ENCODE results near the gene MRI1.
A peak's percentile ranks its signal among the peaks of the same experiment; 100 is the strongest.
"Not testable (repeated sequence)": the region's sequence is repeated elsewhere in the genome, so short reads cannot be mapped to it uniquely, and the experiment has no call there.

The MRI1 gene

DNA sequence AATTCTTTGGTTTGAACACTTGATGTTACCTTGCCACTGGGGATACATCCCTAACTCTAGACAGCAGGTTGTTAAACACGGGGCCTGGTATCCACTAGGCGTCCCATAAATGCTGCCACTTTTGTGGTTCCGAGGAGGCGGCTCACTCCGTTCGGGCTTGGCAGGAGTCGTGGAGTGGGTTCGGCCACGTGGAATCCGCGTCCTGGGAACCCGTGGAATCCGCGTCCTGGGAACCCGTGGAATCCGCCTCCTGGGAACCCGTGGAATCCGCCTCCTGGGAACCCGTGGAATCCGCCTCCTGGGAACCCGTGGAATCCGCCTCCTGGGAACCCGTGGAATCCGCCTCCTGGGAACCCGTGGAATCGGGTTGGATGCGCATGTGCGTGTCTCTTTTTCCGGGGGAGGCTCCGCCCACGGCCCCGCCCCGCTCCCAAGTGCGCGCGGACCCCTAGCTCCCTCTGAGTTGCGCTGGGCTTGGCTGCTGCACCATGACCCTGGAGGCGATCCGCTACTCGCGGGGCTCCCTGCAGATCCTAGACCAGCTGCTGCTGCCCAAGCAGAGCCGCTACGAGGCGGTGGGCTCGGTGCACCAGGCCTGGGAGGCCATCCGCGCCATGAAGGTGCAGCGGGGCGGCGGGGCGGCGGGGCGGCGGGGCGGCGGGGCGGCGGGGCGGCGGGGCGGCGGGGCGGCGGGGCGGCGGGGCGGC, at the start of gene MRI1:
Gene MRI1 (plus strand): TSS at position 422 of the 707 bp plus-strand sequence. CDS start 67 bp downstream, at position 489.
- peak; percentile 64 to 71 for DNase-seq

DNA sequence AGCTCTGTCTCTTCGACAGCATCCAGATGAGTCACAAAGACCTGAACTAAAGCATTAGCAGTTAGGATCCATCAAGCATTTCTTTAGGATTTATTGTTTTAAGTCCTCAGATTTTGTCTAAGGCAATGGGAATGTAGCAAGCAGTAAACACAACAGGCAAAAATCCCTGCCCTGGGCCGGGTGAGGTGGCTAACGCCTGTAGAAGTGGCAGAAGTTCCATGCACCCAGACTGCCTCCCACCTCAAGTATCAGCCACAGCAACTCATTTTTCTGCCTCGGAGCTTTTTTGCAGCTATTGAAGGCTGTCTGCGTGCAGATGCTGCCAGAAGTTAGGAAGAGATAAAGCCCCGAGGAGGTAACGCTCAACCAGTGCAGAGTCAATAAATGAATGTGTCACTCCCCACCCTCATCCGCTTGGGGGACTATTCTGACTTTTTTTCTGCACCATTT, 47.1 kb upstream of the MRI1 start:
- DNase-seq, result peak in 1 of 2 experiments; percentile 29

DNA sequence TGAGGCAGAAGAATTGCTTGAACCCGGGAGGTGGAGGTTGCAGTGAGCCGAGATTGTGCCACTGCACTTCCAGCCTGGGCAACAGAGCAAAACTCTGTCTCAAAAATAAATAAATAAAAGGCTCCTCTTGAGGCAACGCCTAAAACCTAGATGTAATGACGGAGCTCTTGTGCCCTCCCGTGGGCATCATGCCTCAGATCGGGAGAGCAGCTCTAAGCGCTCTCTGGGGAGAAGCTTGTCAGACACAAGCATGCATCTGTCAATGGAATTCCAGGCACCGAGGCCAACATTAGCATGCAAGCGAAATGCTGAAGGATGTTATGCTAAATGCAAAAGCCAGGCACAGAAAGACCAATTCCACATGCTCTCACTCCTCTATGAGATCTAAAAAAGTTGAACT, 45.6 kb upstream of the MRI1 start:
- DNase-seq, result peak; percentile 82 to 87

DNA sequence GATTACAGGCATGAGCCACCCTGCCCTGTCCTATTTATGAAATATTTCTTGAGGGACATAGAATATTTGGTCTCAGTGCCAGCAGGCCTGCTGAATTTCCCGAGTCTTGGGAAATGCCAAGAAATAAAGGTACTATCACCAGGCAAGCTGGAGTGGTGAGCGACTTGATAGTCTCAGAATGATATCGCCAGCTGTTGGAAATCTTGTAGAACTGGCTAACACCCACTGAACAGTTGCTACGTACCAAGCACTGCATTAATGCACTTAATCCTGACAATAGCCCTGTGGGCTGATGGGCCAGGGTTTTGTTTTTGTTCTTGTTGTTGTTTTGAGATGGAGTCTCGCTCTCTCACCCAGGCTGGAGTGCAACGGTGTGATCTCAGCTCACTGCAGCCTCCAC, 42.2 kb upstream of the MRI1 start:
- no peak for DNase-seq

DNA sequence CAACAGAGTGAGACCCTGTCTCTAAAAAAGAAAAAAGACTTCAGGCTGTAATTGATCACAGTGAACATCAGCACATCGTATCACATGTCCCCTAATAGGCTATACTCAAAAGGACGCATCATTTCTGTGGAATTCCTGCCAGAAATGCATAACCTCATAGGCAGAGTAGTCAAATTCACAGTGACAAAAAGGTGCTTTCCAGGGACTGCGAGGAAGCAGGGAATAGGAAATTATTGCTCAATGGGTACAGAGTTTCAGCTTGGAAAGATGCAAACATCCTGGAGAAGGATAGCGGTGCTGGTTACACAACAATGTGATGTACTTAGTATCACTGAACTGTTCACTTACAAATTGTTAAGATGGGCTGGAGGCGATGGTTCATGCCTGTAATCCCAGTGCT, 41.1 kb upstream of the MRI1 start:
- DNase-seq, result no peak

DNA sequence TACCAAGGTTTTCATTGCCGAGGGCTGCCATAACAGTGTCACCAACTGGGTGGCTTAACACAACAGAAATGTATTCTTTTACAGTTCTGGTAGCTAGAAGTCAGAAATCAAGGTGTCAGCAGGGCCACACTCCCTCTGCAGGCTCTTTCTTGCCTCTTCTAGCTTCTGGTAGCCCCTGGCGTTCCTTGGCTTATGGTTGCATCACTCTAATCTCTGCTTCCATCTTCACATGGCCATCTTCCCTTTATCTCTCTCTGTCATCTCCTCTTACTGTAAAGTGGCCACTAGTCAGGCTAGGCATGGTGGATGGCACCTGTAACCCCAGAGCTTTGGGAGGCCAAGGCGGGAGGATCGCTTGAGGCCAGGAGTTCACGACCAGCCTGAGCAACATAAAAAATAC, 38.0 kb upstream of the MRI1 start:
- DNase-seq, result no peak

DNA sequence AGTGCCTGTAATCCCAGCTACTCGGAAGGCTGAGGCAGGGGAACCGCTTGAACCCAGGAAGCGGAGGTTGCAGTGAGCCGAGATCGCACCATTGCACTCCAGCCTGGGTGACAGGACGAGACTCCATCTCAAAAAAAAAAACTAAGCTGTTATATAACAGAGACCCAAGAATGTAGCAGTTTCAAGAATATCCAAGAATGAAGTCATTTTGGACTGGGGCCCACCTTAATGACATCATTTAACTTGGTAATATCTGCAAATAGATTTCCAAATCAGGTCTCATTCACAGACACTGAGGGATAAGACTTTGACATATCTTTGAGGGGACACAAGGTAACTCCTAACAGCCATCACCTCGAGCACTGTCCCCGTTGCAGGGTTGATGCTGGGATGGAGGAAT, 36.5 kb upstream of the MRI1 start:
- no peak for DNase-seq

DNA sequence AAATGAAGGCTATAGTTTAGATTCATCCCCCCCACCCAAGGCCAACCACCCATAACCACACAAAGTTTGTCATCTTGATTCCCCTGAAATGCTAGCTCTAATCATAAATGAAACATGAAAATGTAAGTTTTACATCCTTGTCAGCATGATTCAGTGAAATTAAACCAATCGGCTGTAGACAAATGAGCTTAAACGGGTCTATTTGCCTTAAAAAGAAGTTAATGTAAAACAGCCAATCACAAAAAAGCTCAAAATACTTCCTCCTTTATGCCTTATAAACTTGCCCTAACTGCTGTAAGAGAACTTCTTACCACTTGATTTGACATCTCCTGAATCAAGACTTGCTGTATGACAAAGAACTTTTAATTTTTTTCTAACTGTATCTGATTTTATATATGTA, 34.5 kb upstream of the MRI1 start:
- no peak for DNase-seq

DNA sequence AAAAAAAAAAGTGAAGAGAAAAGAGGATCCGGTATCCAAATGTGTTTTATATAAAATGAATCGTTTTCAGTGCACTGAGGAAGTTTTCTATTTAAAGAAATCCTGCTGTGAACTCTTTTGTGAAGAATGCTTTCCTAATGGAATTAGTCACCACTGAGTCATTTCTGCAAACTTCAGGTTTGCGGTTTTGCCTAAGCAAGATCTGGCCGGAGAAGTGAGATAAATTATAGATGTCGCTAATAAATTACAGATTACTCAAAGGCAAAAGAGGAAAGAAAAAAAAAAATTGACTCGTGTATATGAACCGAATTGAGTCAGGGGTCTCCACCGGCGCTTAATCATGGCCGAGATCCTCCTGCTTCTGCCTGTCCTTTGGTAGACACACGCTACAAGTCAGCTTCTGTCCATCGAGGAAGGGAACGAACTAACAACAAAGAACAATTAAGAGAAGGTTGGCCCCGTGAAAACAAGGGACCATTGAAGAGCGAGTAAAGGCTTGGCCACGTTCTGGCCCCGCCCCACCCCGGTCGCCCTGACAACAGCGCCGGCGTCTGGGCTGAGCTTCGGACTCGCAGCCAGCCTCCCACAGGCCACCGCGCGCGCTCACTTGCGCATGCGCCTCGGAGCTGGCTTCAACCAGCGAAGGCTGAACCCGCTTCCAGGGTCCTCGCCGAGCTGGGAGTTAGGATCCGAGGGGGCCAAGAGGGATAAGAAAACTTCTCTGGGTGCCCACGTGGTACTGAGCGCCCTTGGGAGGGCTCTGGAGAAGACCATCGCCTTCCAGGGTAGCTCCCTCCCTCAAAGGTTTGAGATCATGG, 33.0 kb upstream of the MRI1 start:
- peak; percentile 94 to 95 for DNase-seq

DNA sequence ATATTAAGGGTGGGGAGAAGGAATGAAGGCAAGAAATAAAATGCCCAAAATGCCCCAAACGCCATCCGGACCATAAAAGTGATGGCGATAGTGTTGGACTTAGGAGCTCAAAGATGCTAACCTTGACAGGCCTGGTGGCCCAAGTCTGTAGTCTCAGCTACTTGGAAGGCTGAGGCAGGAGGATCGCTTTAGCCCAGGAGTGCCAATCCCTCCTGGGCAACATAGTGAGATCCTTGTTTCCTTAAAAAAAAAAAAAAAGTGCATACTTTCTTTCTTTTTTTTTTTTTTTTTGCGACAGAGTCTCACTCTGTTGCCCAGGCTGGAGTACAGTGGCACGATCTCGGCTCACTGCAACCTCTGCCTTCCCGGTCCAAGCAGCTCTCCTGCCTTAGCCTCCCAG, 32.0 kb upstream of the MRI1 start:
- DNase-seq, result no peak

DNA sequence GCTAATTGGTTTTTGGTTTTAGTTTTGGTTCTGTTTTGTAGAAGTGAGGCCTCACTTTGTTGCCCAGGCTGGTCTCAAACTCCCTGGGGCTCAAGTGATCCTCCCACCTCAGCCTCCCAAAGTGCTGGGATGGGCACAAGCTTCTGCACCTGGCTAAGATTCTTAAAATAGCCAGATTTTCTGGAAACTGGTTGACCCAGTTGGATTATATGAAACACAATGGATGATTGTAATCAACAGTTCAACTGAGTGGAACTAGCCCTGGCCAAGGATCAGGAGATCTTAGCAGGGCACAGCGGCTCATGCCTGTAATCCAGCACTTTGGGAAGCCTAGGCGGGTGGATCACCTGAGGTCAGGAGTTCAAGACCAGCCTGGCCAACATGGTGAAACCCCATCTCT, 29.6 kb upstream of the MRI1 start:
- no peak for DNase-seq

DNA sequence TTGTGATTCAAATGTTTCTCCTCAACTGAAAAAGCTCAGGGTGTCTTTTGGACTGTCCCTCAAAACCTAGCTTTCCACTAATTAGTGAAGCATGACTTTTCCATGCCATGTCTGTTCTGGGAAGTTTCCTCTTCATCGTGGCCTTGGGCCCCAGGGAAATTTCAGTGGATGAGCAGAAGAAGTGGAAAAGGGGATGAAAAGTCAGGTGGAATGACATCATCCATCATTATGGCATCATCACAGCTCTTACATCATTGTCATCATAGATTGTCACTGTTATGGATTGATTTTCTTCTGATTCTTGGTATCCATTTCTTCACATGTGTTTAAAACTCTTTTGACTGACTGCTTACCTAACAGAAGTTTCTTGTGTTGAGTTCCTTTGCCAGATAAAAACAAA, 26.2 kb upstream of the MRI1 start:
- no peak for DNase-seq

DNA sequence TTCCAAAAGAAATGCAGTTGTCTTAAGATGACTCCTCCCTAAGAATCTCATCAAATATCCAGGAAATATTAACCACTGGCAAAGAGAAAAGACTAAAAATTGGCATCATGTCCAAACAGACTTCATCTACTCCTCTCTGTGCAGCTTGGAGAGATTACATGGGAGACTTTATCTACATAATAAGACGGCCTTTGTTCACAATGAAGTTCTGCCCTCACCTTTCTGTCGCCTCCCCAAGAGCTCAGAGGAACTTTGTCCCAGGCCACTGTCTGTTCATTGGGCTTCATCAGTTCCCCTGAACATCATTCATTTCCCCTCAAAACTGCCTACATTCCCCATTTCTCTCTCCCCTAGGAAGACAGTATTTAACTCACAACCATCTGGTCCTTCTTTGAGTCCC, 22.4 kb upstream of the MRI1 start:
- no peak for DNase-seq

DNA sequence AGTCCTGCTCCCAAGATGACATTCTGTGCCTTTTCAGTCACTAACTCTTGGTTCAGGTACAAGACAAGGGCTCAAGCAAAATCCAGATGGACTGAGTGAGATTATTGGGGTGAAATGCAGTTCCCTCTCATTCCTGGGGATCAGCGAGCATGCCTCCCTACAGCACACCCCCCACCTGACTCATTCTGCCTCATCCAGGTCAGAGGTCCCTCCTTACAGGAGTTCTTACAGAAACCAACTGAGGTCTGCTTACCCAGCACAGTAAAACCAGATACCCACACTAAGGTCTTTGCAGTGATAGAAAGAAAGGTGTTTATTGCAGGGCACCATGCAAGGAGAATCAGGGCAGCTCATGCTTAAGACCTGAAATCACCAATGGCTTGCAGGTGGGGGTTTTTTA, 21.6 kb upstream of the MRI1 start:
- DNase-seq, result no peak

DNA sequence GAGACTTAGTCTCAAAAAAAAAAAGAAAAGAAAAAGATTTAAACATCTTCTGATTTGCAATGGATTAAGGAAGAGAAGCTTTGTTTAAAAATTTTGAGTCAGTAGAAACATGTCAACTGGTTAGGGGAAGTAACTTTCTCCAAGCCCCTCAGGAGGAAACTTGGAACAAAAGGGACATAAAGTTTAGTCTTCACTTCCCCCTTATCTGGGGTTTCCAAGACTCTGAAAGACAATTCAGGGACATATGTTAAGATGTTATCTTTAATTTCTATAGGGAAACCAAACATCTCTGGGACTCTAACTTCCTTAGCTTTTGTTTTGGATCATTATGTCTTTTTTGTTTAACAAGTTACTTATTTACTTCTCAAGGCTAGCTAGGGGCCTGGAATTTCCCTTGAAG, 20.1 kb upstream of the MRI1 start:
- no peak for DNase-seq

DNA sequence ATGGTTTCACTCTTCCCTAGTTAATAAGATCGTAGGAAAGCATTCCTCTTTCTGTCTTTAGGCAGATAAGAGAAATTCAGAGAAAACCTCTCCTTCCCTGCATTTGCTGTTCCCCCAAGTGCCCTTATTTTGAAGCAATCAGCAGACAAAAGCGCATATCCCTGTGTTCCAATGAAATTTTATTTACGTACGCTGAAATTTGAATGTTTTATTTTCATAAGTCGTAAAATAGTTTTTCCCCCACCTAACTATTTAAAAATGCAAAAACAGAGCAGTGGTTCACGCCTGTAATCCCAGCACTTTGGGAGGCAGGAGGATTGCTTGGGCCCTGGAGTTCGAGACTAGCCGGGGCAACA, 17.2 kb upstream of the MRI1 start:
- no peak for DNase-seq

DNA sequence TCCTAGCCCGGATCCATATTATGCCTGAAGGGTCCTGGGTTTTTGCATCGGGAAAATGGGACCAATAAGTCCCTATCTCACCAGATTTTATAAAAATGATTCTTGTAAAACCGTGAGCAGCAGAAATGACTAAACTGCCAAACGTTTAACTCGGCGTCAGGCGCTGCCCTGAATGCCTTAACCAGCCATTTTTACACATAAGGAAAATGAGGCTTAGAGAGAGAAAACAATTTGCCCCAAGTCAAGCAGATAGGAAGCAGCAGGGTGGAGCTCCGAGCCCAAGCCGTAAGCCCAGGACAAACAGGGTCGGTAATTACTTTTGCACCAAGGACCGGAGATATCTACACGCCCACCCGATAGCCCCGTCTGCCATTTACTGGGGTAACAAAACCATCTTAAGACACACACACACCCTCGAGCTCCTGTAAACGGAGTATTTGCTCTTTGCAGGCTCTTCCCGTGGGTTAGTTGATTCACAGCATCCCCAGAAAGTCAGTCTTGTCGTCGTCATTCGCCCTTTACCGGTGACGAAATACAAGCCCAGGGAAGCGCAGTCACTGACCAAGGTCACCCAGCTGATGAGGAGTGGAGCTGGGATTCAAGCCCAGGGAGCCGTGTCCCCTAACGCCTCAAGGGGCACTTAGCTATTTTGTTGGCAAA, 16.0 kb upstream of the MRI1 start:
- DNase-seq, result no peak

DNA sequence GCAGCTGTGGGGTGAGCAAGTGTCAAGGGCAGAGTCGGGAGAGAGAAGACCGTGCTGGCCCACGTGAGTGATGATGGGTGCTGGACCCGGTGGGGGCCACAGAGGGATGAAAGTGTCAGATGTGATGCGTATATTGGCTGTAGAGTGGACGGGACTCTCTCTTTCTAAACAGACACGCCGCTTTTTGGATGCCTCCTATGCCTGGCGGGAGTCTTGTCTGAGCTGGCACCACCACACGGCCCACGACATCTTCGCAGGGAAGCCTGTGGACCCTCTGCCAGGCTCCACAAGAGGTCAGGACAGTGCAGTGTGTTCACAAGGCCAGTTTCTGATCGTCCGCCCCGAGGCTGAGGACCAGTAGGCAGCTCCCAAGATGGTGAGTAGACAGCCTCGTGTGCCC, 12.9 kb upstream of the MRI1 start:
- DNase-seq, result no peak

DNA sequence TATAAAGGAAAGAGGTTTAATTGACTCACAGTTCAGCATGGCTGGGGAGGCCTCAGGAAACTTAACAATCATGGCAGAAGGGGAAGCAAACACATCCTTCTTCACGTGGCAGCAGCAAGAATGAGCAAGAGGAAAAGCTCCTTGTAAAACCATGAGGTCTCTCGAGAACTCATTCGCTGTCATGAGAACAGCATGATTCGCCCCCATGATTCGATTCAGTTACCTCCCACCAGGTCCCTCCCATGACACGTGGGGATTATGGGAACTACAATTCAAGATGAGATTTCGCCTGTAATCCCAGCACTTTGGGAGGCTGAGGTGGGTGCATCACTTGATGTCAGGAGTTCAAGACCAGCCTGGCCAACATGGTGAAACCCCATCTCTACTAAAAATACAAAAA, 10.7 kb upstream of the MRI1 start:
- DNase-seq, result not testable (repeated sequence)

DNA sequence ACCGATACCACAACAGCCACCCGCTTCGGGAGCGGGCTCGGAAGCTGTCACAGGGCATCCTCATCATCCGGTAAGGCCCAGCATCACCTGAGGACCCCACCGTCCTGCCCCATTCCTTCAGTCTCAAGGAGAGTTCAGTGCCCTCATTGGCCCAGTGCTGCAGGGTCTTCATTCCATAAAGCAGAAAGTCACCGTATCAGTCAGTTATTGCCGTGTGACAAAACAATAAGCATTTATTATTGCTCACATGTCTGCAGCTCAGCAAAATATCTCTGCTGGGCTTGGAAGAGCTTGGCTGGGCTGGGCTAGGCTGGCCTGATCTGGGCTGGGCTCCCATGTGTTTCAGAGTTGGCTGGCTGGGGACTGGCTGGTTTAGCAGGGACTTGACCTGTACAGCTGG, 8.1 kb upstream of the MRI1 start:
- DNase-seq, result no peak

DNA sequence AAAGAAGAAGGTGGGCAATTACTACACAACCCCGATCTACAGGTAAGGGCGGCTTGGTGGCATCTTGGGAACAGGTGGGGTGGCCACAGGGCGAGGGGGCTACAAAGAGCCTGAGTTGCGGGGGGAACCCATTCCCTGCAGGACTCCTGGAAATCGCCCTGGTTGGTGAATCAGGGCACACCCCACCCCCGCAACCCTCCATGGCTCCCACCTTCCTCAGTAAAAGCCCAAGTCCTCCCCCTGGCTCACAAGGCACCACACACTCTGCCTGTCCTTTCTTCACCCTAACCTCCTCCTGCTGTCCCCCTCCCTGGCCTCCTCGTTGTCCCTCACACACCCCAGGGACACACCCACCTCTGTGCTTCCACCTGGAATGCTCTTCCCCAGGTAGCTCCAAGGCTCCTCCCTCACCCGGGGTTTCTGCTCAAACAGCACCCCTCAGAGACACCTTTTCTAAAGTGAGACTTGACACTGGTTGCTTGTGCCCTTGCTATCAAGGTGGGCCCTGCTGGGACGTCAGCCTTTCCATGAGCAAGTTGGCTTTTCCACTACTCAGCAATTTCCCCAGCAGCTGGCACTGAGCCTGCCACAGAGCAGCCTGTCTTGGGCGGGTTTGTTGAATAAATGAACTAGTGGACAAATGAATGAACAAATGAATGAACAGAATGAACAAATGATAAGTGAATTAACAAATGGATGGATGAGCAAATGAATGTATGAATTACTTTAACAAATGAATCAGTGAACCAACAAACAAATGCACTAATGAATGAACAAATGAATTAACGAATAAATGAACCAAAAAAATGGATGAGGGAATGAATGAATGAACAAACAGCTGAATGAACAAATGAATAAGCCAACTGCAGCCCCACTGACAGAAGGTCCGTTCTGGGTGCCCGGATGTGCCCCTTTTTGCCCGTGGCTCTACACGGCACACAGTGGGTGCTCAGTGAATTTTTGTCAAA, 6.2 kb upstream of the MRI1 start:
- DNase-seq, result no peak

DNA sequence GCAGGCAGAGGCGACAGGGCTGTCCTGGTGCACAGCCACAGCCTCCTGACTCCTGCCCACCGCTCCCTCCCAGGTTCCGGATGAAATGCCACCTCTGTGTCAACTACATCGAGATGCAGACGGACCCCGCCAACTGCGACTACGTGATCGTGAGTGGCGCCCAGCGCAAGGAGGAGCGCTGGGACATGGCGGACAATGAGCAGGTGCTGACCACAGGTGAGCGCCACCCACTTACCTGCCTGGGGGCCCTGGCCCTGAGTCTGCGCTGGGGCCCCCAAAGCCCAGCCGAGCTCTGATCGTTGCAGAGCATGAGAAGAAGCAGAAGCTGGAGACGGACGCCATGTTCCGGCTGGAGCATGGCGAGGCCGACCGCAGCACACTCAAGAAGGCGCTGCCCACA, 5.5 kb upstream of the MRI1 start:
- no peak for DNase-seq

DNA sequence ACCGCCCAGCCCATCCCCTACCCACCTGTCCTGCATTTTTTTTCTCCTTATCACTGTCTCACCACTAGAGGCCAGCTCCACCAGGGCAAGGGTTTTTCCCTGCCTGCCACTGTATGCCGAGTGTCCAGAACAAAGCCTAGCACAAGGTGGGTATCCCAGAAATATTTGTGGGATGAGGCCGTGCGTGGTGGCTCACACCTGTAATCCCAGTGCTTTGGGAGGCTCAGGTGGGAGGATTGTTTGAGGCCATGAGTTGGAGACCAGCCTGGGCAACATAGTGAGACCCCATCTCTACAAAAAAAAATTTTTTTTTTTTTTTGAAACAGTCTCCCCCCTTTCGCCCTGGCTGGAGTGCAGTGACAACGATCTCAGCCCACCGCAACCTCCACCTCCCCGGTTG, 2.9 kb upstream of the MRI1 start:
- no peak for DNase-seq

Measured in NCI-H2081 (cell line).